Neural cell (in vitro differentiated cells): ENCODE data around the gene SLC39A10. TPM values are rescaled to one million over a fixed set of nuclear protein-coding genes. Genes with fewer than 3 reads are reported as not detected.

Source experiments
- H2AFZ ChIP-seq: fragments of 200-600, 300-800 bp; sonication (generic), shearing (Covaris generic); 2 replicates; pipeline ENCODE4 v1.6.0; 2014; ENCODE audit warnings: low read depth, mild to moderate bottlenecking, antibody characterized with exemption, low read length, moderate library complexity
- H3F3A ChIP-seq: fragments of 200-600 bp; shearing (Covaris generic); 2 replicates; pipeline ENCODE4 v1.6.1; 2016; ENCODE audit warnings: mild to moderate bottlenecking, moderate library complexity, mixed read lengths, antibody characterized with exemption, low read length; ENCODE audit not compliant: insufficient read depth, poor library complexity, severe bottlenecking
- H3K27ac ChIP-seq: fragments of 200-600, 300-800 bp; sonication (generic), shearing (Covaris generic); 2 replicates; pipeline ENCODE4 v1.5.1; 2014; ENCODE audit warnings: mild to moderate bottlenecking, low read length, moderate library complexity
- H3K27me3 ChIP-seq: fragments of 300-800, 200-600 bp; sonication (generic), shearing (Covaris generic); 2 replicates; pipeline ENCODE4 v1.6.0; 2014; ENCODE audit warnings: mild to moderate bottlenecking, low read depth, low read length, moderate library complexity; ENCODE audit not compliant: insufficient read depth
- H3K36me3 ChIP-seq: fragments of 300-800, 200-600 bp; sonication (generic), shearing (Covaris generic); 2 replicates; pipeline ENCODE4 v1.5.1; 2014; ENCODE audit warnings: mild to moderate bottlenecking, antibody characterized with exemption, low read length, moderate library complexity; ENCODE audit not compliant: insufficient read depth
- H3K4me2 ChIP-seq: fragments of 300-800, 200-600 bp; sonication (generic), shearing (Covaris generic); 2 replicates; pipeline ENCODE4 v1.6.0; 2014; ENCODE audit warnings: mild to moderate bottlenecking, low read length
- H3K4me3 ChIP-seq: fragments of 300-800, 200-600 bp; sonication (generic), shearing (Covaris generic); 2 replicates; pipeline ENCODE4 v1.5.1; 2014; ENCODE audit warnings: mild to moderate bottlenecking, low read length, moderate library complexity
- H3K79me2 ChIP-seq: fragments of 200-600 bp; shearing (Covaris generic); replicated peaks from 2 replicates; pipeline ENCODE4 v1.6.0; 2014; ENCODE audit warnings: mild to moderate bottlenecking, low read length, moderate library complexity; ENCODE audit not compliant: insufficient read depth
- H3K9ac ChIP-seq: fragments of 300-800, 200-600 bp; sonication (generic), shearing (Covaris generic); 2 replicates; pipeline ENCODE4 v1.6.1; 2016; ENCODE audit warnings: mild to moderate bottlenecking, low read length, mixed read lengths
- H3K9me2 ChIP-seq: fragments of 200-600 bp; shearing (Covaris generic); 2 replicates; pipeline ENCODE4 v1.6.1; 2016; ENCODE audit warnings: mild to moderate bottlenecking, low read length, mixed read lengths; ENCODE audit not compliant: insufficient read depth
- H3K9me3 ChIP-seq: fragments of 200-600, 300-800 bp; sonication (generic), shearing (Covaris generic); 2 replicates; pipeline ENCODE4 v1.6.1; 2016; ENCODE audit warnings: mild to moderate bottlenecking, mixed run types, low read length, moderate library complexity, mixed read lengths
- H4K20me1 ChIP-seq: fragments of 200-600 bp; shearing (Covaris generic); 2 replicates; pipeline ENCODE4 v1.6.1; 2016; ENCODE audit warnings: mild to moderate bottlenecking, mixed run types; ENCODE audit not compliant: insufficient read depth
- CTCF ChIP-seq: fragments of 450-650 bp; IDR thresholded peaks from 2 replicates; pipeline ENCODE4 v1.5.1; 2014; ENCODE audit warnings: antibody characterized with exemption, mild to moderate bottlenecking, moderate library complexity; ENCODE audit not compliant: poor library complexity, severe bottlenecking
- EP300 ChIP-seq: fragments of 450-650 bp; conservative IDR thresholded peaks from 2 replicates; pipeline ENCODE4 v1.6.1; 2014; ENCODE audit warnings: antibody characterized with exemption, mild to moderate bottlenecking, moderate library complexity; ENCODE audit not compliant: poor library complexity, severe bottlenecking
- EZH2 ChIP-seq: fragments of 200-600, 300-800 bp; shearing (Covaris generic), sonication (generic); IDR thresholded peaks from 2 replicates; pipeline ENCODE4 v1.6.1; 2014; ENCODE audit warnings: antibody characterized with exemption, low read length, borderline replicate concordance, mild to moderate bottlenecking; ENCODE audit not compliant: insufficient read depth, poor library complexity, severe bottlenecking
- MXI1 ChIP-seq: fragments of 450-650 bp; conservative IDR thresholded peaks from 2 replicates; pipeline ENCODE4 v1.6.1; 2014; ENCODE audit warnings: antibody characterized with exemption, mild to moderate bottlenecking; ENCODE audit not compliant: poor library complexity, severe bottlenecking
- POLR2AphosphoS5 ChIP-seq: IDR thresholded peaks from 2 replicates; pipeline ENCODE4 v1.6.1; 2012
- RAD21 ChIP-seq: fragments of 450-650 bp; conservative IDR thresholded peaks from 2 replicates; pipeline ENCODE4 v1.6.1; 2014; ENCODE audit warnings: antibody characterized with exemption, mild to moderate bottlenecking, moderate library complexity
- SMC3 ChIP-seq: fragments of 450-650 bp; conservative IDR thresholded peaks from 2 replicates; pipeline ENCODE4 v1.6.1; 2014; ENCODE audit warnings: antibody characterized with exemption, mild to moderate bottlenecking, moderate library complexity; ENCODE audit not compliant: poor library complexity
- TAF1 ChIP-seq: IDR thresholded peaks from 2 replicates; pipeline ENCODE4 v1.6.1; 2012; ENCODE audit warnings: low read depth
- polyA plus RNA-seq: library from polyadenylated mRNA; depleted of rRNA; stranded (reverse); fragments of >200 nt; gene quantifications from 2 replicates; pipeline ENCODE4 v1.2.3, GENCODE V29; 2014
- small RNA-seq, 3 experiments: library from RNA; depleted of rRNA; stranded (forward); fragments of <200 nt; gene quantifications; one replicate each; pipeline ENCODE3, GENCODE V24; 2012
- TF ChIP-seq, protein P1 (sequence below): IDR thresholded peaks from 2 replicates; pipeline ENCODE4 v1.6.1; 2012; ENCODE audit warnings: borderline replicate concordance

Gene SLC39A10
- polyA plus RNA-seq, 1 donor from 2014 or later, result 71.7 TPM

GRCh38 chr2:195782156-195782555 lies 125.1 kb downstream of the SLC39A10 start:
- no peaks in the 10 kb centered on the region for H3F3A ChIP-seq
- H3K36me3 ChIP-seq, result no peaks in the 10 kb centered on the region
- H3K4me3 ChIP-seq, result no peak overlapping the region

More at GRCh38 chr2:195782156-195782555, 125.1 kb downstream of the SLC39A10 start:
- no peaks in the 10 kb centered on the region for H3K79me2 ChIP-seq
- no peak for TF ChIP-seq EZH2
- TF ChIP-seq SMC3, result no peak
- TF ChIP-seq EP300, result no peak
- no peak for TF ChIP-seq RAD21
- TF ChIP-seq, protein P1, sequence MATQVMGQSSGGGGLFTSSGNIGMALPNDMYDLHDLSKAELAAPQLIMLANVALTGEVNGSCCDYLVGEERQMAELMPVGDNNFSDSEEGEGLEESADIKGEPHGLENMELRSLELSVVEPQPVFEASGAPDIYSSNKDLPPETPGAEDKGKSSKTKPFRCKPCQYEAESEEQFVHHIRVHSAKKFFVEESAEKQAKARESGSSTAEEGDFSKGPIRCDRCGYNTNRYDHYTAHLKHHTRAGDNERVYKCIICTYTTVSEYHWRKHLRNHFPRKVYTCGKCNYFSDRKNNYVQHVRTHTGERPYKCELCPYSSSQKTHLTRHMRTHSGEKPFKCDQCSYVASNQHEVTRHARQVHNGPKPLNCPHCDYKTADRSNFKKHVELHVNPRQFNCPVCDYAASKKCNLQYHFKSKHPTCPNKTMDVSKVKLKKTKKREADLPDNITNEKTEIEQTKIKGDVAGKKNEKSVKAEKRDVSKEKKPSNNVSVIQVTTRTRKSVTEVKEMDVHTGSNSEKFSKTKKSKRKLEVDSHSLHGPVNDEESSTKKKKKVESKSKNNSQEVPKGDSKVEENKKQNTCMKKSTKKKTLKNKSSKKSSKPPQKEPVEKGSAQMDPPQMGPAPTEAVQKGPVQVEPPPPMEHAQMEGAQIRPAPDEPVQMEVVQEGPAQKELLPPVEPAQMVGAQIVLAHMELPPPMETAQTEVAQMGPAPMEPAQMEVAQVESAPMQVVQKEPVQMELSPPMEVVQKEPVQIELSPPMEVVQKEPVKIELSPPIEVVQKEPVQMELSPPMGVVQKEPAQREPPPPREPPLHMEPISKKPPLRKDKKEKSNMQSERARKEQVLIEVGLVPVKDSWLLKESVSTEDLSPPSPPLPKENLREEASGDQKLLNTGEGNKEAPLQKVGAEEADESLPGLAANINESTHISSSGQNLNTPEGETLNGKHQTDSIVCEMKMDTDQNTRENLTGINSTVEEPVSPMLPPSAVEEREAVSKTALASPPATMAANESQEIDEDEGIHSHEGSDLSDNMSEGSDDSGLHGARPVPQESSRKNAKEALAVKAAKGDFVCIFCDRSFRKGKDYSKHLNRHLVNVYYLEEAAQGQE, result no peak
- no peak for TF ChIP-seq TAF1
- TF ChIP-seq MXI1, result no peak
- no peak for TF ChIP-seq POLR2AphosphoS5
- no peak for TF ChIP-seq CTCF
- H3K4me2 ChIP-seq, result no peak overlapping the region
- no peaks in the 10 kb centered on the region for H3K27me3 ChIP-seq
- no peaks in the 10 kb centered on the region for H3K9me2 ChIP-seq
- no peak overlapping the region for H3K27ac ChIP-seq
- H3K9ac ChIP-seq, result no peak overlapping the region
- H3K9me3 ChIP-seq, result no peaks in the 10 kb centered on the region
- no peaks in the 10 kb centered on the region for H4K20me1 ChIP-seq
- no peak overlapping the region for H2AFZ ChIP-seq

Small RNAs within 50 kb of the gene (small RNA-seq; reads per million reads assigned to genes)
- gene RNU6-915P, result 0 reads per million in 3 experiments
